Immature natural killer cell (primary cell): ENCODE results near the gene CERS2. TPM values are rescaled to one million over a fixed set of nuclear protein-coding genes. Genes with fewer than 3 reads are reported as not detected.
A peak's percentile ranks its signal among the peaks of the same experiment; 100 is the strongest.

Experiments used
- DNase-seq, 3 donors: peaks; one replicate each; pipeline ENCODE4 v3.0.0; 2022; ENCODE audit warnings: mixed read lengths in 1 of 3
- H3K27ac Mint-ChIP-seq, 6 donors: one replicate each; pipeline ENCODE4 v1.8.0; 2020; ENCODE audit warnings: mixed read lengths in 6 of 6, mild to moderate bottlenecking in 5 of 6, inconsistent platforms in 4 of 6, moderate library complexity in 3 of 6
- H3K27me3 Mint-ChIP-seq, 3 donors: one replicate each; pipeline ENCODE4 v1.8.0; 2020 to 2021; ENCODE audit warnings: low read depth in 3 of 3, mild to moderate bottlenecking in 3 of 3, mixed read lengths in 3 of 3, moderate library complexity in 3 of 3, inconsistent platforms in 1 of 3
- H3K36me3 Mint-ChIP-seq, 3 donors: one replicate each; pipeline ENCODE4 v1.8.0; 2020; ENCODE audit warnings: mixed read lengths in 3 of 3, inconsistent platforms in 2 of 3, mild to moderate bottlenecking in 2 of 3
- H3K4me1 Mint-ChIP-seq, 2 donors: one replicate each; pipeline ENCODE4 v1.8.0; 2020; ENCODE audit warnings: inconsistent platforms in 2 of 2, mild to moderate bottlenecking in 2 of 2, mixed read lengths in 2 of 2, moderate library complexity in 1 of 2
- H3K4me3 Mint-ChIP-seq, 5 donors: one replicate each; pipeline ENCODE4 v1.8.0; 2020; ENCODE audit warnings: mild to moderate bottlenecking in 5 of 5, mixed read lengths in 5 of 5, inconsistent platforms in 3 of 5, moderate library complexity in 3 of 5
- H3K9me3 Mint-ChIP-seq, 6 donors: one replicate each; pipeline ENCODE4 v1.8.0; 2020; ENCODE audit warnings: mild to moderate bottlenecking in 6 of 6, mixed read lengths in 6 of 6, inconsistent platforms in 4 of 6, moderate library complexity in 3 of 6
- polyA plus RNA-seq, 3 donors: library from polyadenylated mRNA; unstranded; fragments of 300-500 nt; fragmentation: Illumina TruSeq; gene quantifications; one replicate each; pipeline ENCODE4 v1.2.3, GENCODE V29; 2021

The CERS2 gene
- polyA plus RNA-seq, 3 donors from 2014 or later: 138 to 200 (median 168) TPM

DNA sequence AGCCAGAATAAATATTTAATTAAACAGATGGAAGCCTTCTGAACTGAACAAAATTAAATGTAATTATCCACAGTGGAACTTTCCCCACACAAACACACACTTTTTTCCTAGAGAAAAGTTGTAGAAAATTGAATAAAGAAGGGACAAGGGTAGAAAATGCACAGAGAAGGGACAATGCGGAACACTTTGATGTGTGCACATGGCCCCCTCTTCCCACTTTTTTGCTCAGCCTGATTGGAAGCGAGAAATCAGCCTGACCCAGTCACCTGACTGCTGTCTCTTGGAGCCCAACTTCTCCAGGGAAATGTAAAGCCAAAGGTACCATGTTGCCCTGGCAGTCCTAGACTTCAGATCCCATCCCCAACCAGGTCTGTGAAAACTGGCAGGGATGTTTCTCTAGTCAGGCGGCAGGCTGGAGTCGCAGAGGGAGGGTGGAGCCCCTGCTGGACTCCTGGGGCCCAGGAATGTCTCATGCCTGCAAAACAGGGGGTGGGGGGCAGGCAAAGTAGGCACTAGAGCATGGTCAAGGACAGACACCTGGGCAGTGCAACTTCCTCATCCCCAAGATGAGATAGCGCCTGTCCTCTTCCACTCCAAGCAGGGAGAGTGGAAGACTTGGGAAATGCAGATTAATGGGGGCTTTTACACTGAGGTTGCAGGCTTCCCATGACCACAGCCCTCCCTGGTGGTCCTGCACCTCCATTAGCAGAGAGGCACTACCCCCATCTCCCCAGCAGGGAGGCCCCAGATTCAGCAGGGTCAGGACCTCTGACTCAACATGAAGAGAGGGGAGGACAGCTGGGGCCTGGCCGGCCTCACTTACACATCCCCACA, 2.8 kb downstream of the CERS2 start:
- H3K9me3 Mint-ChIP-seq: no peaks in the 10 kb centered on the region
- H3K27ac Mint-ChIP-seq: peak overlapping the region; percentile 72 to 90 (median 86)
- H3K36me3 Mint-ChIP-seq: peaks cover 0 to 15% (median 4%) of the 10 kb centered on the region in 3 donors
- H3K27me3 Mint-ChIP-seq: peaks cover 0 to 11% (median 0%) of the 10 kb centered on the region in 3 donors
- no peak for DNase-seq
- H3K4me1 Mint-ChIP-seq: peaks cover 55 to 57% of the 10 kb centered on the region in 2 donors
- peak overlapping the region; percentile 82 to 88 (median 85) for H3K4me3 Mint-ChIP-seq

DNA sequence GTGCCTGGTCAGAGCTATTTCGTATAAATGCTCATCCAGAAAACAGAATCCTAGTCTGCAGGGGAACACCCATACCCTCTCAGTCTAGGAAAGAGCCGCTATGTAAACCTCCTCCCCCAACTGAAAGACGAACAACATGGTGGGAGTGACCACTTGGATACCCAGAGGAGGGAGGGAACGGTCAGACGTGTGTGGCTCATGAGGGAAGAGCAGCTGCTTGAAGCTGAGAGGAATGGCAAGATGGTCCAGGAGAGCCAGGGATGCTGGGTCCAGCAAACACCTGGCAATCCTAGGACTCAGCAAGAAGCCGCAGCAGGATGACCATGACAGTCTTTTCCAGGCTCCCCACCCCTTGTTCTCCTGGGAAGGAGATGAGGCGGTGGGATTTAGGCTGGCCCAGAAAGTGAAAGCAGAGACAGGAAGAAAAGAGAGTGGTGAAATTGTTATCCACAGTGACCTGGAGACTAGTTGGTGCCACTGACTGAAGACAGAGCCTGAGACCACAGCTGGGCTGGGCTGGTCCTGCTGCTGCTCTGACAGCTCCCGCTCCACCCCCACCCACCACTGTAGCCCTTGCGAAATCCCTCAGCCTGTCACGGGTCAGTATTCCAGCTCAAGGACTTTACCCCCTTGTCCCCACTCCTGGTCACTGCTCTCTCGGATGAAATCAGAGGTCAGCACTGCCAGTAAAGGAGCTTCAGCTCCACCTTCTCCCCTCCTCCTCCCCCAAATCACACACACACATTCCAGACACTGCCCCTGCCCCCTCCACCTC, 3.6 kb downstream of the CERS2 start:
- peaks cover 47 to 49% of the 10 kb centered on the region in 2 donors for H3K4me1 Mint-ChIP-seq

DNA sequence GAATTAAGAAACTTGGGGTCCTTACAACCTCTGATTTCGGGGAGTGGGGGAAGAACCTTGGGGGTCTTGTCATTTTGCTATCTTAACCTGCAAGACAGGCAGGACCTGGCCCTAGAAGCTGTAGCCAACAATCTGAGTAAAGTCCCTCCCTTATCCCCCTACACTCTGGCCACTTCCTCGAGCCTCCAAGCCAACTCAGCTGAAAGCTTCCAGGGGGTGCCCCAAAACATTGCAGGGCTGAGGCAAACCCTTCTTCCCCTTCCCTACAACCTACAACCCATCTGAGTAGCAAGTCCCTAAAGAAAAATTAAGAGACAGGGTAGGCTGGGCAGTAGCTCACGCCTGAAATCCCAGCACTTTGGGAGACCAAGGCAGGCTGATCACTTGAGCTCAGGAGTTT, 5.0 kb downstream of the CERS2 start:
- no peak for DNase-seq
- peaks cover 4 to 27% (median 10%) of the 10 kb centered on the region in 3 donors for H3K36me3 Mint-ChIP-seq
- peaks cover 0 to 4% (median 0%) of the 10 kb centered on the region in 3 donors for H3K27me3 Mint-ChIP-seq
- H3K9me3 Mint-ChIP-seq: no peaks in the 10 kb centered on the region
- H3K4me3 Mint-ChIP-seq: no peak overlapping the region
- peak overlapping the region in 3 of 6 donors; percentile 10 to 87 (median 17) for H3K27ac Mint-ChIP-seq
- H3K4me1 Mint-ChIP-seq: peaks cover 40 to 41% of the 10 kb centered on the region in 2 donors

More for the DNA sequence above, 3.6 kb downstream of the CERS2 start:
- H3K4me3 Mint-ChIP-seq: peak overlapping the region in 4 of 5 donors; percentile 24 to 45 (median 34)
- H3K27ac Mint-ChIP-seq: peak overlapping the region; percentile 17 to 87 (median 78)
- peaks cover 0 to 8% (median 0%) of the 10 kb centered on the region in 3 donors for H3K27me3 Mint-ChIP-seq
- H3K36me3 Mint-ChIP-seq: peaks cover 4 to 23% (median 10%) of the 10 kb centered on the region in 3 donors
- no peaks in the 10 kb centered on the region for H3K9me3 Mint-ChIP-seq
- DNase-seq: no peak

DNA sequence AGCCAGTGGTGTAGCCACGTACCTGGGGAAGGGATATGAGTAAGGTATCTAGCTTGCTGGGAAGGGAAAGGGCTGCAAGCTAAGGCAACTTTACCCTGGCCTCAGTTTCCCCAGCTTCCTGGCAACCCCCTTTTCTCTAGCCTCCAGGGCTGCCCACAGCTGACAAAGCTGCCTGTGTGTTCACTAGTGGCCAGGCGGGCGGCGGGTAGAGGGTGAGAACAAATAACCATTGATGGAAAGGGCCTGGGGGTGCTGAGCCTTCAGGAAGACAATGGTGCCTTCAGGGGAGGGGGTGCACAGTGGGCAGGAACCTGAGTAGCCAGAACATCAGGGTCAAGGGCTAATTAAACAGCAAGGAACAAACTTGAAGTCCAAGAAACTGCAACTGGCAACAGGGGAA, 6.1 kb downstream of the CERS2 start:
- H3K4me3 Mint-ChIP-seq: no peak overlapping the region
- no peaks in the 10 kb centered on the region for H3K9me3 Mint-ChIP-seq
- H3K4me1 Mint-ChIP-seq: peaks cover 36 to 37% of the 10 kb centered on the region in 2 donors
- DNase-seq: no peak
- H3K27me3 Mint-ChIP-seq: no peaks in the 10 kb centered on the region
- H3K27ac Mint-ChIP-seq: no peak overlapping the region
- H3K36me3 Mint-ChIP-seq: peaks cover 9 to 38% (median 10%) of the 10 kb centered on the region in 3 donors

DNA sequence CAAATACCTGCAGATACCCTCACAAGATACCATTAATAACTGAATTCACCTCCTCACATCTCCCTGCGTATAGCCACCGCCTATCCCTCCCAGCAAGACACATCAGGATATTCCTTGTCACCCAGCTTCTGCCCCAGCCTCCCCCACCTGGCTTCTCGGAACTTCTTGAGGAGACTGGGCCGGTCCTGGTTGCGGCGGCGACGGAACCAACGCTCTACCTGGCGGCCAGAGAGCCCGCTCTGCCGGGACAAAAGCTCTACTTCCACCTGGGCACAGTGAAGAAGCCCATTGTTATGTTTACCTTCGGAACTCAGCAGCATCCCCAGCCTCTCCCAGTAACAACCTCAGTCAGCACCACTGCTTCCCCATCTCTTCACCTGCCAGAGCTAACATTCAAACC, 6.7 kb downstream of the CERS2 start:
- Mint-ChIP-seq H3K36me3 (peaks cover 13 to 44% (median 16%) of the 10 kb centered on the region in 3 donors), H3K27me3 (no peaks in the 10 kb centered on the region), H3K27ac (peak overlapping the region in 2 of 6 donors; percentile 56 to 69), H3K4me3 (no peak overlapping the region), H3K9me3 (no peaks in the 10 kb centered on the region), H3K4me1 (peaks cover 30 to 32% of the 10 kb centered on the region in 2 donors)
- no peak for DNase-seq

DNA sequence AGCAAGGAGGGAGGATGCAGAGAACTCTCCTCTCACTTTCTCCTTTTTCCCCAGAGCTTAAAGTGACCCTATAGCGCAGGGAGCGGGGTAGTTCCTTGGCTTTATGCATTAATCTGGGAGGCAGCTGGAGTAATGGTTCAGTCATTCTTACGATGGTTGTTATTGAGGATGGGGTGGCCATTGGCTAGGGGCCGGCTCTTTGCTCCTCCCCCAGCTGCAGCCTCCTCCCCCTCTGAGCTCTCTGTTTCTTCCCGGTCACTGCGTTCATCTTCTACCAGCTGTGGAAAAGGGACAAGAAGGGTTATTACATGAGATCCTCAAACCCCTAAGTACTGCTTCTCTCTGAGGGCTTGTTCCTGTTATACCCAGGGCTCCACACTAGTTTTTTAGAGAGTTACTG, 8.6 kb downstream of the CERS2 start:
- Mint-ChIP-seq H3K9me3 (no peaks in the 10 kb centered on the region), H3K4me3 (no peak overlapping the region), H3K27me3 (no peaks in the 10 kb centered on the region), H3K4me1 (peaks cover 11 to 13% of the 10 kb centered on the region in 2 donors), H3K36me3 (peaks cover 17 to 55% (median 22%) of the 10 kb centered on the region in 3 donors), H3K27ac (peak overlapping the region in 2 of 6 donors; percentile 17 to 47)
- no peak for DNase-seq

DNA sequence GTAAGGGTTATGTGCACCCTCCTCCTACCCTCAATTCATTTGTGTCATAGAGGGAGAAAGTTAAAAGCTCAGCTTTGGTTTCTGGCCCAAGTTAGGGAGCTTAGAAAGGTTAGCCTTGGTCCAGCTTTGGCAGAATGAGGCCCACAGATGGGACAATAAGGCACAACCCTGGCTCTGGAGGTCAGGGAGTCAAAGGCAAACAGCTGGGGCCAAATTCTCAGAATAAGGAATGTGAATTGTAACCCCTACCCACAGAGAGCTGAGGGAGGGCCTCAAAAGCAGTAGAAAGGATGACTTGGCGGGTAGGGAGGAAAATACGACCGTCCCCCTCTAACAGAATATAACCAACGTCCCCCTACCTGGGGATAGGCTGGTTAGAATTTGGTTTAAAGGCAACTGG, 9.0 kb downstream of the CERS2 start:
- Mint-ChIP-seq H3K27me3 (no peaks in the 10 kb centered on the region), H3K36me3 (peaks cover 17 to 57% (median 23%) of the 10 kb centered on the region in 3 donors), H3K4me1 (peaks cover 7 to 8% of the 10 kb centered on the region in 2 donors), H3K9me3 (no peaks in the 10 kb centered on the region), H3K4me3 (no peak overlapping the region), H3K27ac (peak overlapping the region in 1 of 6 donors; percentile 28)
- DNase-seq: no peak

DNA sequence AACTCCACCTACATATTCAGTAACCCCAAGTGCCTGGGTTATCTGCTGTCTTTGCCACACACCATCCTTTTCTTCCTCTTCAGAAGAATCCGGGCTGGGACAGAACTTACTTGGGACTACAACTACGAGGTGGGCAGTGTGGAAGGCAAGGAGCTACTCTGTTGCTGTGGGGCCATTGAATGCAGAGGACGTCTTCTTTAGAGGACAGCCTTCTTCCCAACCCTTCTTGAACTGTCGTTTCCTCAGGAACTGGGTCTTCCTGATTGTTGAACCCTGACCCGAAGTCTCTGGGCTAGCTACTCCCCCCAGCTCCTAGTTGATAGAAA, 10.5 kb downstream of the CERS2 start:
- Mint-ChIP-seq H3K36me3 (peaks cover 21 to 68% (median 30%) of the 10 kb centered on the region in 3 donors), H3K27me3 (peaks cover 0 to 3% (median 0%) of the 10 kb centered on the region in 3 donors), H3K4me3 (no peak overlapping the region), H3K4me1 (peaks cover 0 to 2% of the 10 kb centered on the region in 2 donors), H3K27ac (peak overlapping the region in 3 of 6 donors; percentile 15 to 55 (median 21)), H3K9me3 (no peaks in the 10 kb centered on the region)
- DNase-seq: no peak

DNA sequence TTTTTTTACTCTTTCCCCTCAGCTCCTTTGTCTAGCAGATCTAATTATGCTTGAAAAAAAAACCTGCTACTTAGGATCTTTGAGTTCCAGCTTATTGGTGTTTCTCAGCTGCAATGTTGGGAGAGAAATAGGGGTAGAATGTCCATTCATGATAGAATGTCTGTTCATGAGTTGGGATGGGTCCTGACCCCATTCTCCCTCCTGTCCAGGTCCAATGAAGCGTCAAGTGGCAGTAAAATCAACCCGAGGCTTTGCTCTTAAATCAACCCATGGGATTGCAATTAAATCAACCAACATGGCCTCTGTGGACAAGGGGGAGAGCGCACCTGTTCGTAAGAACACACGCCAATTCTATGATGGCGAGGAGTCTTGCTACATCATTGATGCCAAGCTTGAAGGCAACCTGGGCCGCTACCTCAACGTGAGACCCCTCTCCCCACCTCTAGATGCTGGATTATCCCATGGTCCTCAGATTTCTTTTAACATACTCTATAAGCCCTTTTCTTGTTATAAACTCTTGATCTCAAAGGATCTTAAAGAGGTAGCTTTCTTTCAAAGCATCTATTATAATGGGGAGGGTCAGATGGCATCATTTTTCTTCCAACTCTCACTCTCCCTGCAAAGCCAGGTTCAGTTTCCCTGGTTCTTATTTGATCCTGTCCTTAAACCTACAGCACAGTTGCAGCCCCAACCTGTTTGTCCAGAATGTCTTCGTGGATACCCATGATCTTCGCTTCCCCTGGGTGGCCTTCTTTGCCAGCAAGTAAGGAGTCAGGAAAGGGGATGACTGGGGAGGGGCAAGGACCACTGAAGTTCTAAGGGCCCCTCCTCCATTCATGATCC, 11.1 kb downstream of the CERS2 start:
- no peak for DNase-seq
- Mint-ChIP-seq H3K36me3 (peaks cover 21 to 72% (median 32%) of the 10 kb centered on the region in 3 donors), H3K4me1 (no peaks in the 10 kb centered on the region), H3K4me3 (no peak overlapping the region), H3K27ac (peak overlapping the region in 5 of 6 donors; percentile 15 to 77 (median 21)), H3K27me3 (peaks cover 0 to 3% (median 0%) of the 10 kb centered on the region in 3 donors), H3K9me3 (no peaks in the 10 kb centered on the region)

DNA sequence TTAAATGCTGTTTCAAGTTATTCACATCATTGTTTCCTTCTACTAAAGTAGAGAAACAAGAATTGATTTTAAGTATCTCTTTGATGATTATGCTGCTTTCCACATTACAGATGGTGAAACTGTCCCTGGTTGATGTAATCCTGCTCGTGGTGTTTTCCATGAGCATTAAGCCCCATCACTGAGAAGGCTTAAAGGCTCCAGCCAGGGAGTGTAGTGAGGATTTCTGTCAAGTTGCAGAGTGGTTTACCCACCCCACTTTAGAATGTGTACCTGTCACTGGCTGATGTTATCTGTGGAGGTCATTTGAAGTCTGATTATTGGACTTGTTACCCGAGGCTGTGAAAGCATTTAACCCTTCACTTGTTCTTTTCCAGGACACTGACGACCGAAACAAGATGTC, 12.9 kb downstream of the CERS2 start:
- H3K4me3 Mint-ChIP-seq: no peak overlapping the region
- peak overlapping the region in 2 of 6 donors; percentile 16 to 56 for H3K27ac Mint-ChIP-seq
- DNase-seq: no peak
- H3K36me3 Mint-ChIP-seq: peaks cover 21 to 60% (median 28%) of the 10 kb centered on the region in 3 donors
- H3K27me3 Mint-ChIP-seq: peaks cover 0 to 3% (median 2%) of the 10 kb centered on the region in 3 donors
- H3K4me1 Mint-ChIP-seq: no peaks in the 10 kb centered on the region
- H3K9me3 Mint-ChIP-seq: no peaks in the 10 kb centered on the region

DNA sequence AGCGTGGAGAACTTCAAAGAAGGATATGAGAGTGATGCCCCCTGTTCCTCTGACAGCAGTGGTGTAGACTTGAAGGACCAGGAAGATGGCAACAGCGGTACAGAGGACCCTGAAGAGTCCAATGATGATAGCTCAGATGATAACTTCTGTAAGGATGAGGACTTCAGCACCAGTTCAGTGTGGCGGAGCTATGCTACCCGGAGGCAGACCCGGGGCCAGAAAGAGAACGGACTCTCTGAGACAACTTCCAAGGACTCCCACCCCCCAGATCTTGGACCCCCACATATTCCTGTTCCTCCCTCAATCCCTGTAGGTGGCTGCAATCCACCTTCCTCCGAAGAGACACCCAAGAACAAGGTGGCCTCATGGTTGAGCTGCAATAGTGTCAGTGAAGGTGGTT, 14.0 kb downstream of the CERS2 start:
- Mint-ChIP-seq H3K4me1 (no peaks in the 10 kb centered on the region), H3K27ac (peak overlapping the region in 3 of 6 donors; percentile 21 to 62 (median 22)), H3K36me3 (peaks cover 17 to 52% (median 26%) of the 10 kb centered on the region in 3 donors), H3K27me3 (peaks cover 0 to 3% (median 2%) of the 10 kb centered on the region in 3 donors), H3K9me3 (no peaks in the 10 kb centered on the region), H3K4me3 (no peak overlapping the region)
- DNase-seq: no peak

DNA sequence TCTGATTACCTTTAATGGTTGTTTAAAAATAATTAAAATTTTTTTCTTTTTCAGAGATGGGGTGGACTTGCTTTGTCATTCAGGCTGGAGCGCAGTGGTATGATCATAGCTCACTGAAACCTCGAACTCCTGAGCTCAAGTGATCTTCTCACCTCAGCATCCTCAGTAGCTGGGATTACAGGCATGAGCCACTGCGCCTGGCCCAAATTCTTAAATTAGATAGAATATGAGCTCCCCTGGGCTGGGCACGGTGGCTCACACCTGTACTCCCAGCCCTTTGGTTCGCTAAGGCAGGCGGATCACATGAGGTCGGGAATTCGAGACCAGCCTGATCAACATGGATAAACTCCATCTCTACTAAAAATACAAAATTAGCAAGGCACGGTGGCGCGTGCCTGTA, 17.0 kb downstream of the CERS2 start:
- peaks cover 0 to 3% (median 2%) of the 10 kb centered on the region in 3 donors for H3K27me3 Mint-ChIP-seq
- no peaks in the 10 kb centered on the region for H3K4me1 Mint-ChIP-seq
- no peak overlapping the region for H3K4me3 Mint-ChIP-seq
- no peak overlapping the region for H3K27ac Mint-ChIP-seq
- no peak for DNase-seq
- no peaks in the 10 kb centered on the region for H3K9me3 Mint-ChIP-seq
- H3K36me3 Mint-ChIP-seq: peaks cover 26 to 43% (median 33%) of the 10 kb centered on the region in 3 donors

DNA sequence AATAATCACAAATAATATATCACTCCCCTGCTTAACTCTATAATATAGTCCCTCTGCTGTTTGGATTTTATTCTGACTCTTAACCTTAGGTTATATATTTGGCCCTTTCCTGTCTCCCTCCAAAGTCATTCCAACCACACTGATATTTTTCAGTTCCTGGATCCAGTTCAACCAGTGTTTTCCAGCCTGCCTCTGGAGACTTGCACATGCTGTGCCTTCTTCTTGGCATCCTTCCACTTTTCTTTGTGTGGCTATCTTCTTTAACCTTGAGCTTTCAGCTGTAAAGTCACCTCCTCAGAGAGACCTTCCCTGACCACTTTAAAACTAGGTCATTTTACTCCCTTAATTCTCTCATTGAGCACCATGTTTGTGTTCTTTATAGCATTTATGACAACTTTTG, 19.4 kb downstream of the CERS2 start:
- Mint-ChIP-seq H3K9me3 (no peaks in the 10 kb centered on the region), H3K36me3 (peaks cover 33 to 49% (median 39%) of the 10 kb centered on the region in 3 donors), H3K4me3 (no peak overlapping the region), H3K27ac (peak overlapping the region in 3 of 6 donors; percentile 19 to 57 (median 36)), H3K4me1 (no peaks in the 10 kb centered on the region), H3K27me3 (peaks cover 0 to 3% (median 2%) of the 10 kb centered on the region in 3 donors)
- DNase-seq: no peak
